ENCODE measurements around the gene TMEM187. TPM values are rescaled to one million over a fixed set of nuclear protein-coding genes. Genes with fewer than 3 reads are reported as not detected.
"Not testable (repeated sequence)": the region's sequence is repeated elsewhere in the genome, so short reads cannot be mapped to it uniquely, and the experiment has no call there.

Gene TMEM187
- polyA plus RNA-seq, 10 donors: 2.6 to 7.9 (median 5.4) TPM

DNA sequence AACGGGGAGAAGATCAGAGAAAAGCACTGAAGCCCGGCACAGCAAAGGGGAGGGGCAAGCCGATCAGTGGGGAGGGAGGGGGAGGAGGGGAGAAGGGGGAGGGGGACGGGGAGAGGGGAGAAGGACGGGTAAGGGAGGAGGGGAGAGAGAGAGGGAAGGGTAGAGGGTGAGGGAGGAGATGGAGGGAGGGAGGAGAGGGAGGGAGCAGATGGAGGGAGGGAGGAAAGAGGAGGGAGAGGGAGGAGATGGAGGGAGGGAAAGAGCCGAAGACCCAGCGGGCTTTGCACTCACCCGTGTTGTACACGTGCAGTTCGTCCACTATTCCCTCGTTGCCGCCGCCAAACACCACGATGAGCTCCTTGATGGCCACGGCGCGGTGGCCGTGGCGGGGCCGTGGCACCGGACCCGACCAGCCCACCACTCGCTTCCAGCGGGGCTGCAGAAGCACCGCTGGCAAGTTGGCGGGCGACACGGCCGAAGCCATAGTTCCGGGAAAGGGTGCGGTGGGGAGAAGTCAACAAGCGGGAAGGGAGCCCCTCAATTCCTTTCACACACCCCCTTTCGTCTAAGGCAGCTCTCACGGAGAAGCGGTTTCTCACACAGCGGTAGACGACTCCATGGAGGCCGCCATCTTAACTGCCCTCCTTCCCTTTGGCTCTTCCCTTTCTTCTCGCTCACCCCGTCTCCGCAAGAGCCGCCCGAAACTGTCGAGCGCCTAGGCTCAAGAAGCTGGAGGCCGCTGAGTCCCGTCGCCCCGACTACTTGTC, 2.0 kb upstream of the TMEM187 start:
- DNase-seq: peak; percentile 61 to 89 (median 77)

DNA sequence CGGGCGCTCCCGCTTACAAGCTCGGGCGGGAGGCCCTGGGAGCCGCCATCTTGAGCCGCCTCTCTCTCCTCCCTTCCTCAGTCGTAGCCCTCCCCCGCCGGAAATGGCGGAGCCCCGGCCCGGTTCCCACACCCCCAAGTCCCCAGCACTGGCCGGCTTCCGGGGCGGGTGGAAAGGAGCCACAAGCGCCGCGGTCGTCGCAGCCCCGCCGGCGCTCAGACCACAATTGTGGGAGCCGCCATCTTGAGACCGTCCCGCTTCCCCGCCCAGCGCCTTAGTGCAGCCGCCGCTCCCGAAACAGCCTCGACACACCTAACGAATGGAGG, 1.5 kb upstream of the TMEM187 start:
- peak; percentile 83 to 95 (median 92) for DNase-seq

GRCh38 chrX:153971450-153972367, 845 bp upstream of the TMEM187 start, which contains the start of gene HCFC1:
Gene HCFC1, minus strand, starts transcription at chrX:153971818. Its CDS starts 978 bp downstream, at chrX:153970840.
- peak; percentile 91 to 97 (median 95) for DNase-seq

- no peak for DNase-seq
These were observed 811 bp downstream of the TMEM187 start for GRCh38 chrX:153973127-153974002.

GRCh38 chrX:153974003-153974725, 1.6 kb downstream of the TMEM187 start:
- DNase-seq: no peak

DNA sequence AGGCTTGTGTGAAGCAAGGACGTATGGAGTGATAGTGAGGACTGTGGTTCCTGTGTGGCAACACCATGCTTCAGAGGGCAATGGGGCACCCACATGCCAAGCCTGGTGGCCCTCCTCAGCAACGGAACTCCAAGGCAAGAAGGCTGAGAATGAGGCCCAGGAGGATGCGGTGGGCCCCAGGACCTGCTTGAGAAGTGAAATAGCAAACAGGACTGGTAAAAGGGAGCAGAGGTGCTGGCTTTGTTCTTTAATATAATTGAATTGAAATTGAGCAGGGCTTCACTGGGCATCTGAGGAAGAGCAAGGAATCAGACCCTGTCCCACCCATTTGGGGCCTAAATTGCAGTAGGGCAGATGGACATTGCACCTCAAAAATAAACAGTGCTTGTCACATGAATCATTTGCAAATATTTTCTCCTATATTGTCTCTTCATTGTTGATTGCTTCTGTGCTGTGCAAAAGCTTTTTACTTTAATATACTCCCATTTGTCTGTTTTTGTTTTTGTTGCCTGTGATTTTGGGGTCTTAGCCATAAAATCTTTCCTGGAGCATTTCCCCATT, 2.3 kb downstream of the TMEM187 start:
- no peak for DNase-seq

DNA sequence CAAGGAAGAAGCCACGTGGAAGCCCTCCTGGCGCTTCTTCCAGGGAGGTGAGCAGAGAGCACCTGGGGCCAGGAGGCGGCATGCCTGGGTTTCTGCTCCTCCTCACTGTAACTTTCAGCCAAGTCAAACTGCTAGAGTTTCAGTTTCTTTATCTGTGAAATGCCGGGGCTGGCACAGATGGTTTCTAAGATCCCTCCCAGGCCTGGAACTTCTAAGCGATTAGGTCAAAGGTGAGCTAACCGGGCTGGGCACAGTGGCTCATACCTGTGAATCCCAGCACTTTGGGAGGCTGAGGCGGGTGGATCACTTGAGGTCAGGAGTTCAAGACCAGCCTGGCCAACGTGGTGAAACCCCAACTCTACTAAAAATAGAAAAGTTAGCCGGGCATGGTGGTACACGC, 7.8 kb downstream of the TMEM187 start:
- DNase-seq: not testable (repeated sequence)

GRCh38 chrX:153981231-153981630, 8.7 kb downstream of the TMEM187 start:
- no peak for DNase-seq

DNA sequence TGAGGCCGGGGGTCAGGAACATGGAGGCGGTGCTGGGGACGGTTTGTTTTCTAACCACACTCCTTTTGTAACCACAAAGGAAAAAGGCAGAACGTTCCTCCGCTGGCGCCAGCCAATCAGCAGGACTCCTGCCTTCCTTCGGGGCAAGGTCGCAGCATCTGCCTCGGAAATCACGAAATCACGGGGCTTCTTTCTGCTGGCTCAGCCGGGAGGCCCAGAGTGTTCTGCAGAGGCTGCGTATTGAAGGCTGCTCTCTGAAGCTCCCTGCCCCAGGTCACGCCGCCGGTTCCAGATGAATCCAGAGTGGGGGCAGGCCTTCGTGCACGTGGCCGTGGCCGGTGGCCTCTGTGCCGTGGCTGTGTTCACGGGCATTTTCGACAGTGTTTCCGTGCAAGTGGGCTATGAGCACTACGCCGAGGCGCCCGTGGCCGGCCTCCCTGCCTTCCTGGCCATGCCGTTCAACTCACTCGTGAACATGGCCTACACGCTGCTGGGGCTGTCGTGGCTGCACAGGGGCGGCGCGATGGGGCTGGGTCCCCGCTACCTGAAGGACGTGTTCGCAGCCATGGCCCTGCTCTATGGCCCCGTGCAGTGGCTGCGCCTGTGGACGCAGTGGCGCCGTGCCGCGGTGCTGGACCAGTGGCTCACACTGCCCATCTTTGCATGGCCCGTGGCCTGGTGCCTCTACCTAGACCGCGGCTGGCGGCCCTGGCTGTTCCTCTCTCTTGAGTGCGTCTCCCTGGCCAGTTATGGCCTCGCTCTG, 9.4 kb downstream of the TMEM187 start:
- DNase-seq: peak in 2 of 3 donors; percentile 36 to 57

- no peak for DNase-seq
These were observed 10.8 kb downstream of the TMEM187 start for GRCh38 chrX:153983321-153983801.

DNA sequence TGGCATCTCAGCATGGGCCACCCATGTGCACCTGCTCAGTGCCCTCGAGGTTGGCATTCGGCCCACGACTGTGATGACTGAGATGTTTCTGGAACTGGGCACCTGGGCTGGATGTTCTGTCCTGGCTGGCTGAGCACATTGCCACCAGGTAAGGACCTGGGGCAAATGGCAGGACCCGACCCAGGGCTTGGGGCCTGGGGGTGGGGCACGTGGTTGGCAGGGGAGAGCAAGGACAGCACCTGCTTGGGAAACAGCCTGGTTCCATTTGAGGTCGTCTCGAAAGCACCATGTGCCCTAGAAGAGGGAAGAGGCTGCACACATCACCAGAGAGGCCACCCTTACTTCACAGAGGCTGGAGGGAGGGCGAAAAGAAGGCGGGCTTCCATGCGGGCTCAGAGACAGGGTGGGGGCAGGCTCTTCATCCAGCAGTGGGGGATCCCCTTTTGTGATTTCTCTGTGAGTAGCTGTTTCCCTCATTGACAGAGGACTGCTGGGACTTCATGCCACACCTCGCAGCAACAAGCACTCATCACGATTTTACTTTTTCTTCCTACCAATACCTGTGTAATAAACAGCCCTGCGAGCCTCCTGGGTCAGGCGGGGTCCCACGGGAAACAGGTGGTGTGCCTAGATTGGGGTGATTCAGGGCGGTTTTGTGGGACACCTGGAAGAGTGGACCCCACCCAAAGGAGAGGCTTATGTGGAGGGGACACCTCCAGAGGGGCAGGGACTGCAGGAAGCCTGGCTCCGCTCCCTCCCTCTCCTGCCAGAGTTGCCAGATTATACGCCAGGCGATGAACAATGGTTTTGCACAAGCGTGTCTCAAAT, 12.0 kb downstream of the TMEM187 start:
- no peak for DNase-seq

- DNase-seq: no peak
These were observed 15.9 kb downstream of the TMEM187 start for GRCh38 chrX:153988493-153988892.

GRCh38 chrX:153989973-153990655, 17.6 kb downstream of the TMEM187 start:
- no peak for DNase-seq

- no peak for DNase-seq
These were observed 18.5 kb downstream of the TMEM187 start for GRCh38 chrX:153991013-153991580.

- DNase-seq: no peak
These were observed 19.6 kb downstream of the TMEM187 start for GRCh38 chrX:153992180-153992579.

DNA sequence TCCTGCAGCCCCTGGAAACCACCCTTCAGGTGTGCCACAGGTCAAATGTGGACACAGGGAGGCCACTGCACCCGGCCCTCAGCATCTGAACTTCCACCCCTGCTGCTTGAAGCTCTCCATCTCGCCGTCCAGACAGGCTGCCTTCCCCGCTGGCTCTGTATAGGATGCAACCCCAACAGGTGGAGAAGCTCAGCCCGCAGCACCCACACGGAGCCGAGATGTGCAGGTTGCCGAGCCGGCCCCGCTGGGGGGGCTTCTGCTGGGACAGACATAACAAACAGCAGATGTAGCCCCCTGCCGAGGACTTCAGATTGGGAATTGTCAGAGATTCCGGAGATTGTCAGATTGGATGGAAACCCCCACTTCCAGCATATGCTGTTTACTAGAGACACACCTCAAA, 20.5 kb downstream of the TMEM187 start:
- no peak for DNase-seq

DNA sequence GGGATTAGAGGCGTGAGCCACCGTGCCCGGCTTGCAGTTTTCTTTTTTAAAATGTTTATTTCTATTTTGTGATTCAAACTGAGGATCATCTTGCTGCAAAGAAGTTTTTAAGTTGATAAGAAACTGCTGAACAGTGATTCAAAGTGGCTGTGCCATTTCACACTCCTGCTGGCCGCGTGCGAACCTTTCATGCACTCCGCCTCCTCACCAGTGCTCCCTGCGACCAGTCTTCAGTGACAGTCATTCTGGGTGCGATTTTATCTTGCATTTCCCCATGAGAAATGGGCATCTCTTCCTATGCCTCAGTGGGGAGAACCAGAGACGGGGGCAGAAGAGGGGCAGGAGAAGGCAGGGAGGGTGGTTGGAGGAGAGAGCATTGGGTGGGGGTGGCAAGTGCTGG, 21.4 kb downstream of the TMEM187 start:
- no peak for DNase-seq

DNA sequence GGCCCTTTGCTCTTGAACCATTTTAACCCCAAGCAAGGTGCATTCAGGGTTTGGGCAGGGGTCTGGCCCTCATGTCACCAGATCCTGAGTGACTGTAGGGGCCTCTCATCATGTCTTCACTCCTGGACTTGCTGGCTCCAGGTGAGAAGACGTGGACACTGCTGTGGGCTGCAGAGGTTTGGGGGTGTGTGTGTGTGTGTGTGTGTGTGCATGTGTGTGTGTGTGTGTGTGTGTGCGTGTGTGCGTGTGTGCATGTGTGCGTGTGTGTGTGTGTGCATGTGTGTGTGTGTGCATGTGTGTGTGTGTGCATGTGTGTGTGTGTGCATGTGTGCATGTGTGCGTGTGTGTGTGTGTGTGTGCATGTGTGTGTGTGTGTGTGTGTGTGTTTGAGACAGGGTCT, 21.8 kb downstream of the TMEM187 start:
- DNase-seq: not testable (repeated sequence)
